SK-MEL-5 (cell line): ENCODE results near the gene NEIL3. TPM values are rescaled to one million over a fixed set of nuclear protein-coding genes. Genes with fewer than 3 reads are reported as not detected.

Experiments used
- DNase-seq: peaks from one replicate; pipeline ENCODE4 v3.0.0-alpha.2; 2016; ENCODE audit warnings: low read depth, low spot score
- in situ Hi-C: cut with HindIII; loops from 2 replicates; pipeline ENCODE4 v1.10.0; 2016; ENCODE audit warnings: low sequenced_read_pairs, high pct_unique_total_duplicates, low pct_unique_long_range_greater_than_20kb
- total RNA-seq: library from RNA; depleted of rRNA; stranded (reverse); fragments of >200 nt; shearing (Covaris generic); gene quantifications from 2 replicates; pipeline ENCODE4 v1.2.3, GENCODE V29; 2014; rRNA removed

Gene NEIL3
- total RNA-seq, 1 experiment from 2014 or later = 9.0 TPM

DNA sequence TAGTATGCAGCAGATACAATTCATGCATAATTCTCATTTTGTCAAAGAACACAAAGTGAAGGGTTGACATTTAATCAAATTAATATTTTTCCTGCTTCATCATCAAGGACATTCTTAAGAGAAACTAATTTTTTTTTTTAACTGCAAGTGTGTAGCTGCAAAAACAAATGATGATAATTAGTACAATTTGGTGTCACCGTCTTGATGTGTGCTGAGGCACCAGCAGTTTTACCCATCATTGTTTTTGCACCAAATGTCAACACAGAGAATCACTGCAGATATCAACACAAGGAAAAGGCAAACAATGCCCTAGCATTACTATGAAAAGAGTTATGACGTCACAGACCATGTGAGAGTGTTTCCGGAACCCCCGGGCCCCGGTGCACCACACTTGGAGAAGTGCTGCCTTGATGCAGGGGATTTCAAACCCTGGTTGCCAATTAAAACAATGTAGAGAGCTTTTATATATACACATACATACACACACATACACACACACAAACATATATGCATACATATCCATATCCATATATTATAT is 76.7 kb downstream of the NEIL3 start:
- in situ Hi-C loops = no loop called here
- DNase-seq = peak; percentile 22

DNA sequence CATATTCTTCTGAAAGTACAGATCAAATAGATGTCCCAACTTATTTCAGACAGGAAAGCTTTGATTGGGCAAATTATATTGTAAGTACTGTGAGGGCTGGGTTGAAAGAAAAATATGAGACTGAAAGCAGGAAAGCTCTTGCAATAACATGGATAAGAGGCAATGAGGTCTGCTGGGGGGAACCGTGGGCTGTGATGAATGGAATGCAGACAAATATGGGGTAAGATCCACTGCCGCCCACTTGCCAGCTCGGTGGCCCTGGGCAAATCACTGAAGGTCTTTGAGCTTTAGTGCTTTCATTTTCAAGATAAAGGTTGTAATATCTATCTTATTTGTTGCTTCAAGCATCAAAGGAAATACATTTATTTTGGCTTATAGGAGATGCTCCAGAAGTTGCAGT is 81.6 kb downstream of the NEIL3 start:
- DNase-seq = no peak
- in situ Hi-C loops = no loop called here

DNA sequence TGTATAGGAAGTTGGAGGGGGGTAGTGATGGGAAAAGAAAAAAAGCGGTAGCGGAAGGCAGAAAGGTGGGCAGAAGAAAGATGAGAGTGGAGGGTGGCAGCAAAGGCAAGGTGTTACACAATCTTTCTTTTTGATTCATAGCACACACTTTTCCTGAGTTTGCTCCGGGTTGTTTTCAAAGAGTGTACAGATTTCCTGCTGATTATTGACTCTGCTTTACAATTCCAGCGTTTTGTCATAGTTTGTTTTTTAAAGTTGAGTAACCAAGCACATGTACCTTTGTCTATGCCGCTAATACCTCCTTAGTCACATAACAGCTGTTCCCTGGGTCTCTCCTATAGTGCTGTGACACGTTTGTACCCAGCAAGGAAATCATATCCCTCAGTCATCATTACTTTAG is 82.3 kb downstream of the NEIL3 start:
- in situ Hi-C loops = no loop called here
- DNase-seq = no peak

DNA sequence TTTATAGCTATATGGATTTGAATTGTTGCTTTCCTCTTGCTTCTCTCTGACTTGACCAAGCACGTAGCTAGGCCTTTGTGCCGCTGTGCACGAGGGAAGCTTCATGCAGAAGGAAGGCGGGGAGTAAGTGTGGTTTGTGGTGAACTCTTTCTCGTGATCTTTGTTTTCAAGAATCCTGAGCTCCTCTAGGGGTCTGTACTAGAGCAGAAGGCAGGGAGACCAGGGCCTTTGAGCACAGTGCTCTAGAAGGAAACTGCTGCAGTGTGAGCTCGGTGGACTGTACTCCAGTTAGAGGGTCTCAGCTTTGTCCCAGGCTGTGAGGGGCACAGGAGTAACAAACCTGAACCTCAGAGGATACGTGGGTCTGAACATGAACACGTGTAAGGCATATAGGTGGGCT is 83.6 kb downstream of the NEIL3 start:
- DNase-seq = no peak
- in situ Hi-C loops = no loop called here

DNA sequence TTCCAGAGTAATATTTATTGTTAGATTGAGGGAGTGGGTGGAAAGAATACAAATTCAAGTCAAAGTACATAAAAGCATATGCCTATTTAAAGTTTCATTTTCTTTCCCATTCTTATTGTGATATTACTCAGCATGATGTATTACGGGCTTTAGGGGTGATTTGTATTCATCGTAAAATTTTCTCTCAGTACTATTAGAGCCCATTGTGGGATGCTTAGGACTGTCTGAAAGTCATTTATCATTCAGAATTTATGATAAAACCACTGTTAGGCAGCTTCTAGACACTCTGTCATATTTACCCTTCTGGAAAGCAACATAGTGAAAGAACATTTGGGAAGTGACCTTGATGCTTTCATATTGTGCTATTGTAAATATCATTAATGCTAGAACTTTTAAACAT is 86.7 kb downstream of the NEIL3 start:
- in situ Hi-C loops = no loop called here
- DNase-seq = no peak

DNA sequence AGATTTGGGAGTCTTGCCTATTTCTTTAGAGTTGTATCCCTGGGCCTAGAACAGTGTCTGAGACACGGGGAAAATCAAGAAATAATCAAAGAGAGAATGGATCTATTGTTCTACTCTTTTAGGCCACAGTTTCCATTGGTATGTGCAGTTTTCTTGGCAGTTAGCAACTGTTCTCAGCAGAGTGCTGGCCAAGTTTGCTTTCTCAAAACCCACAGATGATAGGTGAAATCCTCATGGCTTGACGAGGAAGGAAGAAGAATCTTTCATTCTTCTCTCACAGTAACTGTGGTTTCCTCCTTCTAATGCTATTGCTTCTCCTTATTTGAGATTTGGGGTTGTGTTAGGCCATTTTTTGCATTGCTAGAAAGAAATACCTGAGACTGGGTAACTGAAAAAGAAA is 90.4 kb downstream of the NEIL3 start:
- in situ Hi-C loops = no loop called here
- no peak for DNase-seq

DNA sequence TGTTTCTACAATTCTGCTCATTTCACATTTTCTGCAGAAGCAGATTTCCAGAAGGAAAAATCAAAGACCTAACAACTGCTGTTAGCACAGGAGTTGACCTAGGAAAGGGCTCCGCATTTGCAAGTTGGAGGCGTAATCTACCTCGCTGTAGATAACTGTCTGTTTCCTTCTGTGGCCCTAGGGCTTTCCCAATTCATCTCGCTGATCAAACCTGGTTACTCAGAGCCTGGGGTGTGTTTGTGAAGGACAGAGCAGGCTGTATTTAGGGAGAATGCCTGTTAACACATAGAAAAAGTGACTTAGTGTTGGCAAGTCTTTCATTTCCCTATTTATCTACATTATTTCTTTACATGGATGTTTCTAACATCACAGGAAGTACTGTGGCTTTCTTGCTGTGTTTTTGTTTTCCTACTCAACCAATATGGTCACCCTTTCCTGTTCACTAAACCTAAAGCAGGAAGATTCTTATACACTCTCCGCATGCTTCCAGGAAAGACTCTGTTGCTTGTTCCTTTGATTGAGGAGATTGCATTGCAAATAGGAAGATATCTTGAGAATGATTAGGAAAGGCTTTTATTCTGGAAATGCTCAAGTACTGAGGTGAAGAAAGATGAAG is 92.1 kb downstream of the NEIL3 start:
- no peak for DNase-seq
- in situ Hi-C loops = no loop called here

DNA sequence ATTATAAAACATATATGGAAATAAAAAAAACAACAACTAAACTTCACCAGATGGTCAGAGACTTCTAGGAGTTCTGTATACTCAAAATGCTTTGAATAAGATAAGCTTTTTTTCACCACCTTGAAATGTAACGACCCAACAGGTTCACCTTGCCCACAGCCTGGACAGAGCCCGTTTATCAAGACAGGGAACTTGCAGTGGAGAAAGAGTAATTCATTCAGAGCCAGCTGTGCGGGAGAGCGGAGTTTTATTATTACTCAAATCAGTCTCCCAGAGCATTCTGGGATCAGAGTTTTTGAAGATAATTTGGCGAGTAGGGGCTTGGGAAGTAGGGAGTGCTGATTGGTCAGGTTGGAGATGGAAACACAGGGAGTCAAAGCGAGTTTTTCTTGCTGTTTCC is 94.1 kb downstream of the NEIL3 start:
- in situ Hi-C loops = no loop called here

DNA sequence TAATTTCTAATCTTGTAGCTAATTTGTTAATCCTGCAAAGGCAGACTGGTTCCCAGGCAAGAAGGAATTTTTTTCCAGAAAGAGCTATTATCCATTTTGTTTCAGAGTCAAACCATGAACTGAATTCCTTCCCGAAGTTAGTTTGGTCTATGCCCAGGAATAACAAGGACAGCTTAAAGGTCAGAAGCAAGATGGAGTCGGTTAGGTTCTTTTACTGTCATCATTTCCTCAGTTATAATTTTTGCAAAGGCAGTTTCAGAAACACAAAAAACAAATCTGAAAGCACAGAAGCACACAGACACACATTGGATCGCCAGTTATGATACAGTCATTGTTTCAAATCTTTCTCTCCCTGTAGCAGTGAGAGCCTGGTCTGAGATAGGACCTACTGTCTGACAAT is 94.7 kb downstream of the NEIL3 start:
- no peak for DNase-seq
- in situ Hi-C loops = no loop called here

More for the DNA sequence above, 94.1 kb downstream of the NEIL3 start:
- no peak for DNase-seq

DNA sequence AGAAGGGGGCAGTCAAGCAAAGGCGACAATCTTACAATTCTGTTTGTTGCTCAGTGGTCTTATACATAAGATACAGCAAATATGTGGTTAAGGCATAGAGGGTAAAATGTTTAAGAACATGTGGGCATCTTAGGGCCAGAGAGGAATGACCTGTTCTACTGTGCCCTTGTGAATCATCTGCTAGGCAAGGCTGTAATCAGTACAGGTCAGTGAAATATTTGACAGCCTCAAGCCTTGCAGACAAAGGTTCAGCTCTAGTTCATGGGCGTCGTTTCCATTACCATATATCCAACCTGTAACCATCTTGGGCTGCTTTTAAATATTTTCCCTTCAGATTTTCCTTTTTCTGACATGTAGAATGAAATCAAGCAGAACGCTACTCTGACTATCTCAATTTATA is 95.3 kb downstream of the NEIL3 start:
- in situ Hi-C loops = no loop called here
- DNase-seq = no peak

GRCh38 chr4:177405508-177405907 is 95.8 kb downstream of the NEIL3 start:
- no peak for DNase-seq
- in situ Hi-C loops = no loop called here

GRCh38 chr4:177408023-177408422 is 98.3 kb downstream of the NEIL3 start:
- in situ Hi-C loops = no loop called here
- no peak for DNase-seq

DNA sequence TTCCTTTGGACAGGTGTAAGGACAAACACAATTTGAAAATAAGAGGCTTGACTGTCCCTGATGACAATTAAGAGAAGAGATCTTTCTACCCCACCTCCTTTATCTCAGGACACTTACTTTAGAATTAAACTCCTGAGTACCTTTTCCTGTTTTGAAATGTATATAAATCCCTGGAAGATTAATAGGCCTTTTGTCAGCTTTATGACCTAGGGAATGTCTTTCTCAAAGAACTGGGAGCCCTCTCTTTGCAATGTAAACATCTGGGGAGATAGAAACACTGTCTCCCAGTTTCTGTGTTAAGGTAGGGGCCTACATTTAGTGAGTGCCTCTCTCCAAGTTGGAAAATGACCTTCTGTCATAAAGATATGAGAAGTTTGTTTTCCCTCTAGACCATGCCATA is 100.9 kb downstream of the NEIL3 start:
- in situ Hi-C loops = no loop called here
- no peak for DNase-seq

- DNase-seq = no peak
- in situ Hi-C loops = no loop called here
Measured at GRCh38 chr4:177411996-177412395, 102.3 kb downstream of the NEIL3 start.

Other genes with a start within 250 kb of the NEIL3 start
- 169 and 203 TPM in 2 replicates for gene AGA, start 132.6 kb downstream of the NEIL3 start, total RNA-seq